HG02840 (cell line): ENCODE results near the gene ISG20L2.
A peak's percentile ranks its signal among the peaks of the same experiment; 100 is the strongest.
"Not testable (repeated sequence)": the region's sequence is repeated elsewhere in the genome, so short reads cannot be mapped to it uniquely, and the experiment has no call there.

Experiments
- ATAC-seq: cut with Tn5 transposase; IDR thresholded peaks from one replicate; pipeline ENCODE4 v1.9.1; 2021; ENCODE audit warnings: mild to moderate bottlenecking, moderate library complexity, moderate number of reproducible peaks; ENCODE audit not compliant: unreplicated experiment, low FRiP score

The ISG20L2 gene, protein sequence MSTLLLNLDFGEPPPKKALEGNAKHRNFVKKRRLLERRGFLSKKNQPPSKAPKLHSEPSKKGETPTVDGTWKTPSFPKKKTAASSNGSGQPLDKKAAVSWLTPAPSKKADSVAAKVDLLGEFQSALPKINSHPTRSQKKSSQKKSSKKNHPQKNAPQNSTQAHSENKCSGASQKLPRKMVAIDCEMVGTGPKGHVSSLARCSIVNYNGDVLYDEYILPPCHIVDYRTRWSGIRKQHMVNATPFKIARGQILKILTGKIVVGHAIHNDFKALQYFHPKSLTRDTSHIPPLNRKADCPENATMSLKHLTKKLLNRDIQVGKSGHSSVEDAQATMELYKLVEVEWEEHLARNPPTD

DNA sequence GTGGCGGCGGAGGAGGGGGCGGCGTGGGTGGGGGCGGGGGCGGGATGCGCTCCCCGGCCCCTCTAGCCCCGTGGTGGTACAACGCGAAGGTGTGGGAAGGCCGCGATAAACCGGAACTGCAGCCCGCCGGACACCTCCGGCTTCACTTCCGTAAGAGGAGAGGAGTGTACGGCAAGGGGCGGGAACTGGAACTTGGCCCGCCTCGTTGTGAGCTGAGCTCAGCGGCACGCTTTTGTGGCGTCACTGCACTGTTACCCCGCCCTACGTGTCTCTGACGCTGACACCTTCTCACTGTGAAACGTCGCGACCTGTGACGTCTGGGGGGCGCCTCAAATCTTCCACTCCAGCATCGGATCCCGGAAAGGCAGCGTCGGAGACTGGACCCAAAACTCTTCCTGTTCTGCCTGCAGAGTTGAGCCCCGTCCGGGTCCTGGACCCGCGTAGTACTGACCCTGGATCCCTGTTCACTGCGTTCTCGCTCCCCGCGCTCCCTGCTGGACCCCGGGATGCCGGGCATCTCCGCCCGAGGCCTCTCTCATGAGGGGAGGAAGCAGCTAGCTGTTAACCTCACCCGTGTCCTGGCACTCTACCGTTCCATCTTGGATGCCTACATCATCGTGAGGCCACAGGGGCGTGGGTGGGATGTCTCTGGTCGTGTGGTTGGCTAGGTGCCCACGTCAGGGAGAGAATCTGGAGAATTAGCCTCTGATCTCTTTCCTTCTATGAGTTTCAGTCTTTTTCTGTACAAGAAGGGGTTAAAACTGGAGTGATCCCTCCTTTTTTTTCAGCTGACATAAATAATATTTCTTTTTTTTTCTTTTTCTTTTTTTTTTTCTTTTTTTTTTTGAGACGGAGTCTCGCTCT is at the start of gene ISG20L2:
Gene ISG20L2, minus strand, starts transcription at position 168 of the 864 bp plus-strand sequence. CDS start 1,114 bp downstream, outside the sequence.
- ATAC-seq, result peak; percentile 84

DNA sequence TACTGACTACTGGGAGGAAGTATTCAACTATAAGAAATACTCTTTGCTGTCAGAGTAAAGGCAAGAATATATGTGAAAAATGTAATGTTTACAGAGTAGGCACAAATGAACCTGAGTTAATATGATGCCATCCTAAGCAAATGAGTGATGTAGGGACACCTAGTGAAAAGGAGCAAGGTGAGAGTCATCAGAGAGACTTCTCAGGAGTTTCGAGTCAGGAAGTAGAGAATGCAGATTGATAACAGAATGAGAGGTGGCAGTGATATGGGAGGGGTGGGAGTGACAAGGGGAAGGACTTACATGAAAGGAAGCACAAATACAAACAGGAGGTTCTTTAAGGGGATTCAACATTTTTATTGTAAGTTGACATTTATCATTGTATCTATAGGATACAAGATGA is 49.0 kb upstream of the ISG20L2 start:
- ATAC-seq, result no peak

DNA sequence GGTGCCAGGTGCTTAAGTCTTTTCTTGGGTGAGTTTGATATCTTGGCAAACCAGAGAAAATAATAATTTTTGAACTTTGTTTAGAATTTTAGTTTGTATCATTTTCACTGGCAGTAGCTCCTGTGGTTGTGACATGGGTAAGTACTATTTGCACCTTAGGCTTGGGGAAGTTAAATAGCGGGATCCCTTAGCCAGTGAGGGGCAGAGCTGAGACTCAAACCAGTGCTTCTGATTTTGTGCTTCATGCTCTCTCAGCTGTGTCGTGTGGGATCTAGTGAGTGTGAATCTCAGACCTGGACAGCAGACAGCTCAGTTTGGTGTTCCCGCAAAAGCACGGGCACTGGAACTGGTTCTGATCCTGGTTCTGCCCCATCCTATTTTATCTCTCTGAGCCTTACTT is 48.4 kb upstream of the ISG20L2 start:
- no peak for ATAC-seq

DNA sequence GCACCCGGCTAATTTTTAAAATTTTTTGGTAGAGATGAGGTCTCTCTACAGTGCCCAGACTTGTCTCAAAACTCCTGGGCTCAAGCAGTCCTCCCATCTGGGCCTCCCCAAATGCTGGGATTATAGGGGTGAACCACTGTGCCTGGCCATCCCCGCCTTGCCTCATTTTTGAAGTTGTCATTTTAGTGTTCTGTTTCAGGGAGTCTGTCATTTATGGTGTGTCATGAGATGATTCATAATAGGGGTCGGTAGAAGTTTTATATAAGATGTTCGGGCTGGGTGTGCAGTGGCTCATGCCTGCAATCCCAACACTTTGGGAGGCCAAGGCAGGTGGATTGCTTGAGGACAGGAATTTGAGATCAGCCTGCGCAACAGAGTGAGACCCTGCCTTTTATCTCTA is 47.2 kb upstream of the ISG20L2 start:
- no peak for ATAC-seq

DNA sequence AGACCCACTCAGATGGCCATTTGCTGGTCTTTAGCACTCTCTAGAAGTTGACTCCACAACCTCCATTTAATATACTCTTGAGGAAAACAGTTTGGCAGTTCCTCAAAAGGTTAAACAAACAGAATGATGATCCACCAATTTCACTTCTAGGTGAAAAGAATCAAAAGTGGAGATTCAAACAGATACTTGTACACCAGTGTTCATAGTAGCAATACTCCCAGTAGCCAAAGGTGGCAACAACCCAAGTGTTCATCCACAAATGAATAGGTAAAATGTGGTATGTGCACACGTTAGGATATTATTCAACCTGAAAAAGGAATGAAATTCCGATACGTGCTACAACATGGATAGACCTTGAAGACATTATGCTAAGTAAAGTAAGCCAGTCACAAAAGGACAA is 45.0 kb upstream of the ISG20L2 start:
- ATAC-seq, result no peak

DNA sequence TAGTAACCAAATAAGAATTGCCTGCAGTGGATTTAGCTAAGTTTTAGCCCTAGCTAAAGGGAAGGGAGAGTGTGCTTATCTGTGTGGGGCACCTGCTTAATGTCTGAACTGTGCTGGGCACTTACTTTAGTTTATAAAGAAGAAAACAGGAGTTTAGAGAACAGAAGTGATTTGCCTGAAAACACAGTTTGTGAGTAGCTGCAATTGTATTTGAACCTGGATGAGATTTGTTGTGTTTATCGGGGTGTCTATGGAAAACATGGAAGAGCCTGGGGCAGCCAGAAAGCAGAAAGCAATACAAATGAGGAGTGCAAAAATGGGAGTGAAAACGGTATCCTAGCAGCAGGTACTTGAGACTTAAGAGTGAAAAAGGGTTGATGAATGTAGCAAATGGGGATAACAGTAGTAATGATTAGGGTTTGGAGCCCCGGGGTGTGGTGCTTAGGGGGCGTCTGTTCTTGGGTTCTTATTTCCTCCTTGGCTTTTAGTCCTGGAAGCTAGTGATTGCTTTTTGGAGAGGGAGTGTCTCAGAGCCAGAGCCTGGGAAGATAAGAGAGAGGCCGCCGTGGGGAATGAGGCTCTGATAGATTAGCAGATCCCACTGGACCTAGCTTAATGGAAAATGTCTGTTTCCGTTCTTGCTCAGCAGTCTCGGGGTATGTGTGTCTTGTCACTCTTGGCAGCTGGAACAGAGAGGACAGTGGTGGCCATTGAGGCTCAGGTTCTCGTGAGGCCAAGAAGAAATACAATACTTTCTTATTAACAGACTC is 44.3 kb upstream of the ISG20L2 start:
- no peak for ATAC-seq

DNA sequence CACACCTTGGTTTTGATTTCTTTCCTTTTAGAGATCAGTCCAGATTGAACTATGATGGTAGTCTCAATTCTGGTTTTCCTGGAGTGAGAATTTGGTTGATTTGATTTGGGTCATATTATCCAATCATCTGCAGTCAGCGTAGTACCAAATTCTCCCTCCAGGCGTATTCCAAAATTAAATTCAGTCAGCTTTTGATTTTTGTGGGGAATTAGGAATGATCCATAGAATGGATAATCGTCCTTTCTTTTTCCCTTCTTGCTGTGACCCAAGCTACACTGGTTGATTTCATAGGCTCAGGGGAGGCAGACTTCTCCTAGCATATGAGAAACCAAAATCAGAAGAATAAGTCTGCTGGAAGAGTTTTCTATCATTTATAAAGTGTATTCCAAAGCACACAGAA is 43.7 kb upstream of the ISG20L2 start:
- ATAC-seq, result no peak

DNA sequence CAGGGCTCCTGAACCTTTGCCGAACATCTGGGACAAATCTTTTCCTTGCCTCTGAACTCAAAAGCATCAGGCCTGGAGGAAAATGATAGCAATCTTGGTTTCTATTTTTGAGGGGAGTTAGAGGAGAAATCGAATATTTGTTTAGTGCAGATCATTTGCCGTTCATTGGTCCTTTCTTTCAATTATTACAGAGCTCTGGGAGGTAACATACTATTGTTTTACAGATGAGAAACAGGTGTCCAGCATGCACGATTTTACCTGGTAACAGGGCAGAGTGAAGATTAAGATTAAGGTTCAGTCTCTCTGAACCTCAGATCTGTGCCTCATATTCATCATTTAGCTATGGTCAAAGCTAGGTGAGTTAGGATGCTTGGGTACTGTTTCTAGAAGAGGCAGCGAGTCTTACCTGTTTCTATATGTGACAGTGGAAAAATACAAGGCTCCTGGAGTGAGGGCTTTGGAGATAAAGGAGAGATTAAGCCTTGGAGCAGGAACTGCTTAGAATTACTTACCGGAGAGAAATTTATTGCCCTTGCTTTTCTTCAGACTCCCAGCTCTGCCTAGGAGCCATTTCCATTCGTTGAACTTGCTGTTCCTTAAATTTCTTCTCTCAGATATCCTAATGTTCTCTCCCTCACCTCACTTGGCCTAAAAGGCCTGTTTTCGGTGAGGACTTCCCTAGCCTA is 40.2 kb upstream of the ISG20L2 start:
- no peak for ATAC-seq

DNA sequence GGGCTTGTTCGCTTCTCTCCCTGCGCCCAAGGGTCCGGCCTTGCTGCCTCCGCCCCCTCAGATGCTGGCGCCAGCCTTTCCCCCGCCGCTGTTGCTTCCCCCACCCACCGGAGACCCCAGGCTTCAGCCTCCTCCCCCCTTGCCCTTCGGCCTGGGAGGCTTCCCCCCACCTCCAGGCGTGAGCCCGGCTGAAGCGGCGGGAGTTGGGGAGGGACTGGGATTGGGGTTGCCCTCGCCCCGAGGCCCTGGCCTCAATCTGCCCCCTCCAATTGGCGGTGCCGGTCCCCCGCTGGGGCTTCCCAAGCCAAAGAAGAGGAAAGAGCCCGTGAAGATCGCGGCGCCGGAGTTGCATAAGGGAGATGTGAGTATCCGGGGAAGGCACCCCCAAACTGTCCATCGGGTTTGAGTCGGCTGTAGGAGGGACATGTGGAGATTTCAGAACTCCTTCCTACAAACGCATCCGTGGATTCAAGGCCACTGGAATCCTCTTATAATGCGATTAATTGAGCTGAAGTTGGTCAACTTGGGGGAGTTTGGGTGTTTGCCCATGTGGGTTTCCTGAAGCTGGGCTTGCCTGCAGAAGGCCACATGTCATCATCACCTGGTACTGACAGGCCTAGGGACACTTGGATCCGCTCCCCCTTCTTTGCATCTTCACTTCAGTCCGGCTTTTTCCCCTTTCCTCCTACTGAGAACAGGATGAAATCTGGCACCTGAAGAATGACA is 39.5 kb upstream of the ISG20L2 start:
- ATAC-seq, result no peak

DNA sequence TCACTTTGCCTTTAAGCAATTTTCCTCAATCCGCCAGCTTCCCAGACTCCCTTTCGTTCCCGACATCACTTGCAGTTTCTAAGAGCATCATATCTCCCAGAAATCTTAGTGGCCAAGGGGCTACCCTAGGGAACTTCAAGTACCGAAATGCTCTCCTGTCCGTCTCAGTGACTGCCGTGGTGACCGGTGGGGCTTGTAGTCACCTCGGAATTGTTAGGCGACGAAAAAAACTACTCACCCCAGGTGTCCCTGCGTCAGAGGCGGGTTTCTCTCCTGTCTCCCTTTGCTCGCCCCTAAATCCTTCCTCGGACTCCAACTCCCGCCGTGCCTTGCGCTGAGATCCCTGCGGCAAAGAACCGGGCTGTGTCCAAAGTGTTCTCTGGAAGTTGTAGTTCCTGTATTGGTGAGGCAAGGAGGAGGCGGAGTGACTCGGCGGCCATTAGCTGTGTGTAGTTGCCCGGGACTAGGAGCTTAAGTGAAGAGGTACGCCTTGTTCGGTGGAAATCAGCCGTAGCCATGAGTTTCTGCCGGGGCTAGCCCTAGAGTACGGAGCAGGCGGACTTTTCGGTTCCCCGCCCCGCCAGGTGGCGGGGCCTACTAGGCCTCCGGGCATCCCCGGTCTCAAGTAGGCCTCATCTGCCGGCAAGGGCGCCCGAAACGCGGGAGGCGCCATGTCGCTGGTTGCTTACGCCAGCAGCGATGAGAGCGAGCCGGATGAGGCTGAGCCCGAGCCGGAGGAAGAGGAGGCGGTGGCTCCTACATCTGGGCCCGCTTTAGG is 38.7 kb upstream of the ISG20L2 start, which contains the start of gene PRCC:
Gene PRCC, plus strand, starts transcription at position 435 of the 778 bp plus-strand sequence. Its CDS starts 237 bp downstream, at position 672.
- ATAC-seq, result peak; percentile 92

DNA sequence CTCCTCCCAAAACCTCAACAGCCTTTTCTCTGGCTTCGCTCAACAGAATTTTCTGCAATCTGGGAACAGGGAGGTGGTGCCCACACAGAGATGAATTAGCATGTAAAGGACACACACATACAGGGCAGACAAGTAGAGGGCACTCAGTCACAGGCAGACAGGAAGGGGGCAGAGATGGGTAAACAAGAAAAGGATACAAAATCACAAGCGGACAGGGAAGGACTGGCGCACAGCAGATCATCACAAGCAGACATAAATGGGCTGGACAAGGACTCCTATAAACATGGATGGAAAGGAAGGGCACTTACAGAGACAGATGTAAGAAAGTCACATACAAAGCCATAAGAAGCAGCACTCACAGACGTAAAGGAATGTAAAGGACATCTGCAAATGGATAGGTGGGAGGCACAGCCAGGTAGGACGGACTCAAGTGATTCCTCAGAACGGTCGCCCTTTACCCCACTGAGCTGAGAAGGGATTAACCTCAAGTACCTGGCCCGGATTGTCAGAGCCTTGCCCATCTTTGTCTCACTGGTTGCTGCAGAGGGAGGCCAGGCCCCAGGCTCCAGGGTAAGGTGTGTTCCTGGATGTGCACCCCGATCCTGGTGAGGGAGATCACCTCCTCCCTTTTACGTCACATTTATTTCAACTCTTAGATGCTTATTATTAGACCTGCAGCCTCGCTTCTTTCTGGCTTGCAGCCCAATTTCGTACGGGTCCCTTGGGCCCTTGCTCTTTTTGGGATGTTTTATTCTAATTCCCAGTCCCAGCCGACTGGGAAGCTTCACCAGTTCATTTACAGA is 37.9 kb upstream of the ISG20L2 start:
- peak; percentile 6 for ATAC-seq

DNA sequence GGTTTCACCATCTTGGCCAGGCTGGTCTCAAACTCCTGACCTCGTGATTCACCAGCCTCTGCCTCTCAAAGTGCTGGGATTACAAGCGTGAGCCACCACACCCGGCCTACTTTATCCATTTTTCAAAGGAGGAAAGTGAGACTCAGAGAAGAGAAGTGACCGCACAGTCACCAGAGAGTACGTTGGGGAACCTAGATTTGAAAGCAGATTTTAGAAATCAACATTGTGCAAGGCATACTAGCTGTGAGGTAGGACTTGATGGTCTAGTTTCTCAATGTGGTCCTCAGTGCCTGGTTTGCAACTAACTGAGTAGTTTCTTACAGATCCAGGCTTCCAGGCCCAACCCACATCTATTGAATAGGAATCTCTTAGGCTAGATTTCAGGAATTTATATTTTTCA is 37.1 kb upstream of the ISG20L2 start:
- ATAC-seq, result no peak

DNA sequence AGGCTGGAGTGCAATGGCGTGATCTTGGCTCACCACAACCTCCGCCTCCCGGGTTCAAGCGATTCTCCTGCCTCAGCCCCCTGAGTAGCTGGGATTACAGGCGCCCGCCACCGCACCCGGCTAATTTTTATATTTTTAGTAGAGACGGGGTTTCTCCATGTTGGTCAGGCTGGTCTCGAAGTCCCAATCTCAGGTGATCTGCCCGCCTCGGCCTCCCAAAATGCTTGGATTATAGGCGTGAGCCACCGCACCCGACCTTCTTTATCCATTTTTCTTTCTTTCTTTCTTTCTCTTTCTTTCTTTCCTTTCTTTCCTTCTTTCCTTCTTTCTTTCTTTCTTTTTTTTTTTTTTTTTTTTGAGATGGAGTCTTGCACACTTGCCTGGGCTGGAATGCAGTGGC is 36.6 kb upstream of the ISG20L2 start:
- not testable (repeated sequence) for ATAC-seq

DNA sequence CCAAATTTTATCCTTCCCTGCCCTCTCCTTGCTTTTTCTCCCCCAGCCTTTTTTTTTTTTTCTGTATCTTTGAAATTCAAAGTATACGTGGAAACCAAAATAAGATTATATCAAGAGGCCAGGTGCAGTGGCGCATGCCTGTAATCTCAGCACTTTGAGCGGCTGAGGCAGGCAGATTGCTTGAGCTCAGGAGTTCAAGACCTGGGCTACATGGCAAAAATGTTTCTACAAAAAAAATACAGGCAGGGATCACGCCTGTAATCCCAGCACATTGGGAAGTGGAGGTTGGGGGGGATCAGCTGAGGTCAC is 32.2 kb upstream of the ISG20L2 start:
- no peak for ATAC-seq

DNA sequence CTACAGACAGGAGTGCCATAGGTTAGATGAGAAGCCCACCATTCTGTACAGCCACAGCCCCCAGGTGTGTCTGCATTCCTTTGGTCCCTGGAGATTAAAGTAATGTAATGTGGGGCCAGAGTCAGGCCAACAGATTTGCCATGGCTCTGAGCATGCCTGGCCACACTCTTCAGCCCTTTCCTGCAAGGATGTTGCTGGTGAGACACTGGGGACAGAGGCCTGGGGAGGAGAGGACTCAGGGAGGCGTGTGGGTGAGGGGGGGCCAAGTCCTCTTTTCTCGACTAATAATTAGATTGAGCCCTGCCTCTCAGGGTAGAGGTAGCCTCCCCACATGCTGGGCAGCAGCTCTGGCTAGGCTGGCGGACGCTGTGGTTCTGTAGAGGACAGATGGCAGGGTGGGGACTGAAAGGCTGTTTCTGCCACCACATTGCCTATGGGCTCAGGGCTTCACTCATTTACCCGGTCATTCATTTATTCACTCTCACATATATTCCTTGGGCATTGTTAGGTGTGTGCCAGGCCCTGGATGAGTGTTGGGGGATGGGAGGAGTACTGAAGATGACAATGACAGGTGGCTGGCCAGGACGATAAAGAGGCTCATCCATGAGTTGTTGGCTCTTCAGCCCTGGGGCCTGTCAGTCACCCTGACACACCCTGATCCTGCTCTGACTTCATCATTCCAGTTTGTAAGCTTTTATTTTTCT is 31.7 kb upstream of the ISG20L2 start:
- ATAC-seq, result no peak

DNA sequence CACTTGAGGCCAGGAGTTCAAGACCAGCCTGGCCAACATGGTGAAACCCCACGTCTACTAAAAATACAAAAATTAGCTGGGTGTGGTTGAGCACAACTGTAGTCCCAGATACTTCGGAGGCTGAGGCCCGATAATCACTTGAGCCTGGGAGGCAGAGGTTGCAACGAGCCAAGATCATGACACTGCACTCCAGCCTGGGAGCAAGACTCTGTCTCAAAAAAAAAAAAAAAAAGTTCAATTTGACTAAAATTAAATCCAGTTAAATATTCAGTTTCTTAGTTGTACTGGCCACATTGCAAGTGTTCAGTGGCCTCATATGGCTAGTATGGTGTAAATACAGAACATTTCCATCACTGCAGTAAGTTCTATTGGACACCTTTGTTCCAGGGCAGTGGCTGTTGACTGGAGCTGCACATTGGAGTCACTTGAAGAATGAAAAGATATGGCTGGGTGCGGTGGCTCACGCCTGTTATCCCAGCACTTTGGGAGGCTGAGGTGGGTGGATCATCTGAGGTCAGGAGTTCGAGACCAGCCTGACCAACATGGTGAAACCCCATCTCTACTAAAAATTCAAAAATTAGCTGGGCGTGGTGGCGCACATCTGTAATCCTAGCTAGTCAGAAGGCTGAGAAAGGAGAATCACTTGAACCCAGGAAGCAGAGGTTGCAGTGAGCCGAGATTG is 29.1 kb upstream of the ISG20L2 start:
- not testable (repeated sequence) for ATAC-seq

DNA sequence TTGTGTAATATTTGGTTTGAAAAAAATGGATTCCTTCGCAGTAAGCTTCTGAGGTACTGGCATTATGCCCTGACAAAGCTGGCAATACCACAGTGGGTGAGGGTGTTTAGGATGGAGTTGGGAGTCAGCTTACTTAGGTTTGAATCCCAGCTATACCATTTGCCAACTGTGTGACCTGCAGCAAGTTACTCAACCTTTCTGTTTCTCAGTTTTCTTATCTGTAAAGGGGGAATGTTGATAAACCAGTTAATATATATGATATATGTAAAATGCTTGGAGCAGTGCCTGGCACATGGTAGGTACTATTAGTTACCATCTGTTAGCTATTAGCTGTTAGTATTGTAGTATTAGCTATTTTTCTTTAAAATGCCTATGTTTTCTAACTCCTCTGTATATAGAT is 27.8 kb upstream of the ISG20L2 start:
- ATAC-seq, result no peak
